ENCODE results near the gene PPFIA1.

DNA sequence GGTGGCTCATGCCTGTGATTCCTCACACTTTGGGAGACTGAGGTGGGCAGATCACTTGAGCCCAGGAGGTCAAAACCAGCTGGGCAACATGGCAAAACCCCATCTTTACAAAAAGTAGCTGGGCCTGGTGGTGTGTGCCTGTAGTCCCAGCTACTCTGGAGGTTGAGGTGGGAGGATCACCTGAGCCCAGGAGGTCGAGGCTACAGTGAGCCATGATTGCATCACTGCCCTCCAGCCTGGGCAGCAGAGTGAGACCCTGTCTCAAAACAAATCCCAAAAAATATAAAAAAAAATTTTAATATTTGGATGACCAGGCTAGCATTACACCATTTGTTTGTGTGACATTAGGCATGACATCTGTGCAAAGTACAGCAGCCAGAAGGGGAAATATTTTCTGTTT lies 78.1 kb downstream of the PPFIA1 start:
- TF ChIP-seq, protein P1, sequence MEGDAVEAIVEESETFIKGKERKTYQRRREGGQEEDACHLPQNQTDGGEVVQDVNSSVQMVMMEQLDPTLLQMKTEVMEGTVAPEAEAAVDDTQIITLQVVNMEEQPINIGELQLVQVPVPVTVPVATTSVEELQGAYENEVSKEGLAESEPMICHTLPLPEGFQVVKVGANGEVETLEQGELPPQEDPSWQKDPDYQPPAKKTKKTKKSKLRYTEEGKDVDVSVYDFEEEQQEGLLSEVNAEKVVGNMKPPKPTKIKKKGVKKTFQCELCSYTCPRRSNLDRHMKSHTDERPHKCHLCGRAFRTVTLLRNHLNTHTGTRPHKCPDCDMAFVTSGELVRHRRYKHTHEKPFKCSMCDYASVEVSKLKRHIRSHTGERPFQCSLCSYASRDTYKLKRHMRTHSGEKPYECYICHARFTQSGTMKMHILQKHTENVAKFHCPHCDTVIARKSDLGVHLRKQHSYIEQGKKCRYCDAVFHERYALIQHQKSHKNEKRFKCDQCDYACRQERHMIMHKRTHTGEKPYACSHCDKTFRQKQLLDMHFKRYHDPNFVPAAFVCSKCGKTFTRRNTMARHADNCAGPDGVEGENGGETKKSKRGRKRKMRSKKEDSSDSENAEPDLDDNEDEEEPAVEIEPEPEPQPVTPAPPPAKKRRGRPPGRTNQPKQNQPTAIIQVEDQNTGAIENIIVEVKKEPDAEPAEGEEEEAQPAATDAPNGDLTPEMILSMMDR (IDR thresholded peaks at IDR 0.05): no peak
- no peak for TF ChIP-seq POLR2AphosphoS5 (IDR thresholded peaks at IDR 0.05)
